Activated CD8-positive, alpha-beta memory T cell treated with anti-CD3 and anti-CD28 coated beads, Interleukin-2, amount 50 U/mL, for 48 hours (primary cell): ENCODE measurements around the gene TPR.
"Not testable (repeated sequence)": the region's sequence is repeated elsewhere in the genome, so short reads cannot be mapped to it uniquely, and the experiment has no call there.

Experiments
- DNase-seq: peaks from one replicate; pipeline ENCODE4 v3.0.0-alpha.2; 2020

TPR gene

GRCh38 chr1:186375152-186375928 lies at the start of gene TPR, which contains the start of gene ODR4:
TSS of gene TPR (minus strand) at chr1:186375253. CDS start at chr1:186375028, 225 bp downstream.
TSS of gene ODR4 (plus strand) at chr1:186375838. CDS start at chr1:186379786, 3,948 bp downstream.
- DNase-seq, result peak; percentile 96

- DNase-seq, result no peak
Observed at GRCh38 chr1:186424539-186424938, 49.5 kb upstream of the TPR start.

- DNase-seq, result no peak
Observed at GRCh38 chr1:186421446-186421845, 46.4 kb upstream of the TPR start.

- no peak for DNase-seq
Observed at GRCh38 chr1:186420923-186421322, 45.9 kb upstream of the TPR start.

DNA sequence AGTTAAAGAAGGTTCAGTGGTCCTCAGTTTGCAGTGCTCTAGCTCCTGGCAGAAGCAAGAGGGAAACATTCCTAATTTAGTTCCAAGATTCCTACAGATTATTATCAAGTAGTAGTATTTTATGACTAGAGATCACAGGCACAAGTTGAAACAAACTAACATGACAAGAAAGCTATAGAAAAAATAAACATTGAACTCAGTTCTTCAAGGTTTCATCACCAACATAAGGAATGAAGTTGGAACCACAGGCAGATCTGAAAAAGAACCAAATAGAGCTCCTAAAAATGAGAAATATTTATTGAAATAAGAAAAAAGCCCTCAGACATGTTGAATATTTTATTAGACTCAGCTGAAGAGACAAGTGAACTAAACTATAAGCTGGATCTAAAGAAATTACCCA lies 45.3 kb upstream of the TPR start:
- no peak for DNase-seq

DNA sequence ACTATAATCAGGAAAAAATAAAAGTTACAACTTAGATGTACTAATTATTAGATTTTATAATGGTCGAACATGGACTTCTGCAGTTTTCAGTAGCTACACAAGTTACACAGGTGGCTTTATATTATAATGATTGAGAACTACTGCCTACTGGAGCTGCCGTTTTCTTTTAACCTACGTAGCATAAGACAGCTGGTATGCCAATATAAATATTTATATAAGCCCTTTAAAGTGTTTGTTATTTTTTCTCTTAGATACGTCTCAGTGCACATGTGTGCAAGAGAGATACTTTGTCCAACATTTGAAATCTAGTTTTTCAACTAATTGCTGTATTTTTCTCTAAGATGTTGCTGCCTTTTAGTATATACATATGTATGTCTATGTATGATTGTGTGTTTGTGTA lies 43.5 kb upstream of the TPR start:
- no peak for DNase-seq

DNA sequence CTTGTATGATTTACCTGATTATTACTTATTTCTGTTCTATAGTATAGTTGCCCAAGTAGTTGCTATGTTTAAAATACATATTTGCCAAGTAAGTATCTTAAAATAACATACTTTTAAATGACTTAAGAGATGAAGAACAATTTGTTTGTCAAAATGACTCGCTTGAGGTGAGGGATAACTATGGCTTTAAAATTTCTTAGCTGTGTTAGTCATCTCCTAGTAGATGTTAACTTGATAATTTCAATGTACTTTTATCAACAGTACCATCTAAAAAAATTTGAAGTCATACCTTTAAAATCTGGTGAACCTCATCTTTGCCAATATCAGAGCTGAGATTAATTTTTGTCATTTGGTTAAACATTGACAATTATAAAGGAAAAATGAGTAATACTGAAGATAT lies 38.3 kb upstream of the TPR start:
- DNase-seq, result no peak

- DNase-seq, result no peak
Observed at GRCh38 chr1:186409091-186409490, 34.0 kb upstream of the TPR start.

- no peak for DNase-seq
Observed at GRCh38 chr1:186404454-186405051, 29.5 kb upstream of the TPR start.

DNA sequence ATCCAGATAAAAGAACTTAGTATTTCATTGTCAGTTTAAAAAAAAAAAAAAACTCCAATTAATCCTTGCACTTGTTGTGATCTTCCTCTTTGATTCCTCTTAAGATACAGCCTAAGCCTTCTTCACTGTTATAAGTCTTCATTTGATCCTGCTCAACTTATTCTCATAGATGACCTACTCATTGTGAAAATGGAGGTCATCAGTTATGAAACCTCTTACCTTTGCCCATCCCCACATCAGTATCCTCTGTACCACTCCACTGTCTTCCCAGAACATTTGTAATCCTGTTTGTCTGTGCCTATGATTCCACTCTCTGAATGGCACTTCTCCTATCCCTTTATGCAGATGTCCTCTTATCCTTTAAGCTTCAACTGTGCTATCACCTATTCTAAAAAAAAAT lies 28.6 kb upstream of the TPR start:
- no peak for DNase-seq

DNA sequence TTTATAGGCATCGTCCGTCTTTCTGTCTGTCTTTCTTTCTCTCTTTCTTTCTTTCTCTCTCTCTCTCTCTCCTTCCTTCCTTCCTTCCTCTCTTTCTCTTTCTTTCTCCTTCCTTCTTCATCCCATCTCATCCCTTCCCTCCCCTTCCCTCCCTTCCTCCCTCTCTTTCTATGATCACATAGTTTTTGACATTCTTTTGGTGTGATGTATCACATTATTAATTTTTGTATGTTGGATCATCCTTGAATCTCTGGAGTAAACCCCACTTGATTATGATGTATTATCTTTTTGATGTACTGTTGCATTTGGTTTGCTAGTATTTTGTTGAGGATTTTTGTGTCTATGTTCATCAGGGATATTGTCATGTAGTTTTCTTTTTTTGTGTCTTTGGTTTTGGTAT lies 26.4 kb upstream of the TPR start:
- not testable (repeated sequence) for DNase-seq

GRCh38 chr1:186392711-186393110 lies 17.7 kb upstream of the TPR start:
- DNase-seq, result not testable (repeated sequence)

DNA sequence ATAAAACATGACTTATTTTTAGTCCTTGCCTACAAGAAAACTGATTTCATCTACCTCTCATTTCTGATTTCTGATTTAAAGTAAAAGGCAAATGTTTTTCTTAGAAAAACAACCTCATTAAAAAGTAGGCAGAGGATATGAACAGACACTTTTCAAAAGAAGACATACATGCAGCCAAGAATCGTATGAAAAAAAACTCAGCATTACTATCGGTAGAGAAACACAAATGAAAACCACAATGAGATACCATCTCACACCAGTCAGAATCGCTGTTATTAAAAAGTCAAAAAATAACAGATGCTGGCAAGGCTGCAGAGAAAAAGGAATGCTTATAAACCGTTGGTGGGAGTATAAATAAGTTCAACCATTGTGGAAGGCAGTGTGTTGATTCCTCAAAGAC lies 16.8 kb upstream of the TPR start:
- DNase-seq, result no peak

DNA sequence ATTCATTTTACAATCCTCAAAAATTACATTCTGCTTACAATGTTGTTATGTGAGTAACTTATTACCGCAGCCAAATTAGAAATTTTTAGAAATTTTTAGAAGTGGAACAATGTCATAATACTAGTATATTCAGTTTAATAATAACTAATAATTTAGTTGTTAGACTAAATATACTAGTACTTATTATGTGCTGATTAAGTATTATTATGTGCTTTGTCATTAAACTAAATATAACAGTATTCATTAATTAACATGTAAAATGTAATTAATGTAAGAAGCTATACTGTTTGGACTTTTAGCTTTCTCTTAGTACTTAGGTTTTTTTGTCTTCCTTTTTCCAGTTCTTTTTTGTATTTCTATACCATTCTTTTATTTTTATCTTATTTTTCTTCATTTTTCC lies 15.9 kb upstream of the TPR start:
- DNase-seq, result no peak

DNA sequence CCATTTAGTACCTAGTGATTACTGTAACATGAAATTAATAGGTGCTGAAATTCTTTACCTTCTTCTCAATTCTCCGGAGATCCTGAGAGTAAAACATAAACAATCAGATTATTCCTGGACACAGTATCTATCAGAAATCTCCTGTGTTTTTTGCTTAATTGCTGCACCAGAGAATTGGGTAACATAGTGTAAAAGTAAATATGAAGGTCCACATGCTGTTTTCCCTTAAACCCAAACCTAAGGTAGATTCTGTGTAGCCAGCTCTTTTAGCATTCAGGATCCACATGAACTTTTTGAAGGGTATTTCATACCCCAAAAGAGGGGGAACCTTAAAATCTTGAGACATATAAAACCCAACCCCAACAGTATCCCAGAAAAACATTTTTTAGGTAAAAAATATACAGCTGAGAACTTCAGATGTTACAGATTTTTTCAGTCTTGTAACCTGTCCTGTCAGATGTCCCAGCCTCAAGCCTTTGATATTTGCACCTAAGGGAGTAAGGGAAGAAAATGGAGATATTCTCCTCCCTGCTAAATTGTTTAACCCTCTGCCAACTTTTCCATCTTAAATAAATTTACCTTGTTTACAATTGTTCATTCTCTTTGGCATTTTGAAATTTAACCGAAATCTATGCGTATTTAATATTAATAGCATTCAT lies 11.8 kb upstream of the TPR start:
- DNase-seq, result no peak

GRCh38 chr1:186375929-186376319 lies 871 bp upstream of the TPR start:
- DNase-seq, result no peak

GRCh38 chr1:186374303-186375151 lies 526 bp downstream of the TPR start:
- DNase-seq, result no peak

- not testable (repeated sequence) for DNase-seq
Observed at GRCh38 chr1:186347837-186348691, 27.0 kb downstream of the TPR start.

DNA sequence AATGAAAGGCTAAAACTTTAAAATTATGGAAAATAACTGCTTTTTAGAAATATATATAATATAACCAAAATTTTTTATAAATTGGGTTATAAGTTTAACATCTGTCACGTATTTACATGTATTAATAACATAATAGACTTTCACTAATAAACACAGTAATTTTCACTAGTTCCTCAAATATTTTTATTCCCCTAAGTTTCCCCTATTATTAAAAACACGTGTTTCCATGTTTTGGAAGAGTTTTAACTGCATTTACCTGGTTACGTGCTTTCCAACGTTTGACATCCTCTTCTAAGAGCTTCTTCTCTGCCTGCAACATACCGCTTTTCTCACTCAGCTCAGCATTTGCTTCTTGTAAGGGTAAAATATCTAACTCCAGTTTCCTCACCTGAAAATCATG lies 34.3 kb downstream of the TPR start:
- DNase-seq, result no peak

- DNase-seq, result no peak
Observed at GRCh38 chr1:186337554-186337953, 37.5 kb downstream of the TPR start.

DNA sequence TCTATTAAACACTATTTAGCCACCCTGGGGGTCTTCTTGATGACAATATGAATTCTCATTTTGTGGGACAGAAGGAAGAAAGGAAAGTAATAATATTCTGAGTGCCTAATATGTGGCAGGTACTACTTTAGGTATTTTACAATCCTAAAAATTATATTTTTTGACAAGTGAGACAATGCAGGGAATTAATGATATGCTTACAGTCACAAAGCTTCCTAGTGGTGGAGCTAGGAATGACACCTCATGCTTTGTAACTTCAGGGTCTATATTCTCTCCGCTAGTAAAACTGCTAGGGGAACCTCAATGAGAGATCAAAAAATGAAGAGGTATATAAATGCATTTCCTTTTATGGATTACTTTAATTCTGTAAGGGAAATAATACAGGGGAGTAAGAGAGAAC lies 44.3 kb downstream of the TPR start:
- DNase-seq, result no peak

DNA sequence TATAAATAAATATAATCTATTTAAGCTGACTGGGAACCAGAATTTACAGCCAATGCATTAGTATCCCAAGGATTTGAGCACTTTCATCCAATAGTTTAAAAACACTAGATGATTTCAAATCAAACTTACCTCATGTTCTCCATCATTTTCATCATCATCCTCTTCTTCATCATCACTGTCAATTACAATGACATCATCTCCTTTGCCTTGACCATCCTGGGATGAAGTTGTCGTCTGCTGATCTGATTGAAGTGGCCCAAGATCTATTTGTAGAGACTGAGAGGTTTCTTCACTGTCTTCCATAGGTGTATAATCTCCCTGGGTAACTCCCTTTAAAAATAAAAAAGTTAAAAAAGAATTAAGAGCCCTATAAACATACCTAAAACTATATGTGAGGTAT lies 47.7 kb downstream of the TPR start:
- DNase-seq, result no peak
